ENCODE results near the gene HRC. TPM values are rescaled to one million over a fixed set of nuclear protein-coding genes. Genes with fewer than 3 reads are reported as not detected.
A peak's percentile ranks its signal among the peaks of the same experiment; 100 is the strongest.
"Not testable (repeated sequence)": the region's sequence is repeated elsewhere in the genome, so short reads cannot be mapped to it uniquely, and the experiment has no call there.

Gene HRC
- total RNA-seq, 3 donors from 2014 or later, result 0.73 to 1.9 (median 1.2) TPM

GRCh38 chr19:49125025-49125731 lies 30.0 kb downstream of the HRC start:
- Histone ChIP-seq H3K4me1 (ENCODE audit: low read depth) (peaks cover 32% of the 10 kb centered on the region), H3K9me3 (no peaks in the 10 kb centered on the region), H3K4me3 (no peak overlapping the region), H3K36me3 (ENCODE audit: low read depth) (no peaks in the 10 kb centered on the region)
- no peak for TF ChIP-seq CTCF (IDR thresholded peaks at IDR 0.05)
- peak; percentile 83 to 89 (median 89) for DNase-seq
- intact Hi-C loops (cut with DNase I, micrococcal nuclease), result no loop called here
- ATAC-seq, result peak; percentile 61

GRCh38 chr19:49123285-49123684 lies 31.9 kb downstream of the HRC start:
- DNase-seq, ATAC-seq: not testable (repeated sequence)

GRCh38 chr19:49121841-49122240 lies 33.4 kb downstream of the HRC start:
- ATAC-seq; H3K9me3 ChIP-seq; intact Hi-C loops (cut with DNase I, micrococcal nuclease); H3K36me3 ChIP-seq (ENCODE audit: low read depth); H3K4me3 ChIP-seq; DNase-seq: not testable (repeated sequence)
- H3K4me1 ChIP-seq (ENCODE audit: low read depth), result peaks cover 41% of the 10 kb centered on the region

More at GRCh38 chr19:49123285-49123684, 31.9 kb downstream of the HRC start:
- H3K4me1 ChIP-seq (ENCODE audit: low read depth), result peaks cover 40% of the 10 kb centered on the region
- intact Hi-C loops (cut with DNase I, micrococcal nuclease); H3K4me3 ChIP-seq; H3K9me3 ChIP-seq; H3K36me3 ChIP-seq (ENCODE audit: low read depth): not testable (repeated sequence)

- Histone ChIP-seq H3K9me3 (no peaks in the 10 kb centered on the region), H3K36me3 (ENCODE audit: low read depth) (no peaks in the 10 kb centered on the region), H3K4me3 (no peak overlapping the region), H3K4me1 (ENCODE audit: low read depth) (peaks cover 46% of the 10 kb centered on the region)
- TF ChIP-seq CTCF (IDR thresholded peaks at IDR 0.05), result no peak
- no peak for DNase-seq
- ATAC-seq, result no peak
- intact Hi-C loops (cut with DNase I, micrococcal nuclease), result no loop called here
Observed at GRCh38 chr19:49120868-49121267, 34.3 kb downstream of the HRC start.

GRCh38 chr19:49120325-49120683 lies 34.9 kb downstream of the HRC start:
- Histone ChIP-seq H3K4me1 (ENCODE audit: low read depth) (peaks cover 43% of the 10 kb centered on the region), H3K9me3 (no peaks in the 10 kb centered on the region), H3K4me3 (no peak overlapping the region), H3K36me3 (ENCODE audit: low read depth) (no peaks in the 10 kb centered on the region)
- intact Hi-C loops (cut with DNase I, micrococcal nuclease), result no loop called here
- ATAC-seq (no peak), DNase-seq (no peak)
- no peak for TF ChIP-seq CTCF (IDR thresholded peaks at IDR 0.05)

- intact Hi-C loops (cut with DNase I, micrococcal nuclease), result no loop called here
- TF ChIP-seq CTCF (IDR thresholded peaks at IDR 0.05), result no peak
- DNase-seq, result peak; percentile 70 to 78 (median 71)
Observed at GRCh38 chr19:49119411-49120324, 35.5 kb downstream of the HRC start, which contains the start of gene PPFIA3. Gene PPFIA3 (plus strand): TSS chr19:49119544. CDS start chr19:49127874, 8,330 bp downstream.

More at GRCh38 chr19:49119411-49120324, 35.5 kb downstream of the HRC start, which contains the start of gene PPFIA3:
- no peaks in the 10 kb centered on the region for H3K9me3 ChIP-seq
- no peaks in the 10 kb centered on the region for H3K36me3 ChIP-seq (ENCODE audit: low read depth)
- peak within 1 kb of the TSS; percentile 38 for H3K4me3 ChIP-seq
- peak; percentile 28 for ATAC-seq
- peaks cover 37% of the 10 kb centered on the region for H3K4me1 ChIP-seq (ENCODE audit: low read depth)

Measured in mucosa of descending colon (tissue), 3 donors.